GM19328 (cell line): ENCODE results near the gene C10orf90.
"Not testable (repeated sequence)": the region's sequence is repeated elsewhere in the genome, so short reads cannot be mapped to it uniquely, and the experiment has no call there.

ENCODE experiments used
- ATAC-seq: cut with Tn5 transposase; IDR thresholded peaks from one replicate; pipeline ENCODE4 v1.9.1; 2021; ENCODE audit warnings: mild to moderate bottlenecking, moderate library complexity; ENCODE audit not compliant: unreplicated experiment

The C10orf90 gene

DNA sequence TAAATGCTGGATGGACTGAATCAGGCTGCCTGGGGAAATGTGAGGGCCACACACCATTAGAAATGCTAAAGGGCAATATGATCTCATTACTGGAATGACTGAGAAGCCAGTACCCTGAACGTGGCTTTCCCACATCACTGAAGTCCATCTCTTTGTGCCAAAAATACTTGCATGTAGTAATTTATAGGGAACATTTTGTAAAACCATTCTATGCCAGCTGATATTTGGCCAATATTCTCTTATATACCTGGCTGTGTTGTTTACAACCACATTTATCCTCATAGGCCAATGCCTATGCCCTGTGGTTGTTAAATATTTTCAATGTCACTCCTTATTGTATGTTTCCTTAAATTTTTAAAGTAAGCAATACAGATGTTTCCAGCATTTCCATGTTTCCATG, 111.6 kb downstream of the C10orf90 start:
- no peak for ATAC-seq

DNA sequence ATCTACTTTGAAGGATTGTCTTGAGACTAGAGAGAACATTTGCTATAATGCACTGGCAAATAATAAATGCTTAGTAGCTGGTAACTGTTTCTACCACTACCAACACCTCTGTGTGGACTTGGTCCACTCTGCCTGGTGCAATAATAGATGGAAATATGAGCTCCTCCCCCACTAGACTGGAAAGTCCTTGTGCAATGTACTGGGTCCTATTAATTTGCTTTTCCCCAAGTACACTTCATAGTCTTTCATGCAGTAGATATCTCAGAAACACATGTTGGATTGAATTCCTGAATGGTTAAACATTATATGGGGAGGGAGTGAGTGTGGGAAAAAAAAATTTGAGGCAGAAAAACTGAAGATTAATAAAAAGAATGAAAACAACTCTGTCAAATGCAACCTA, 119.3 kb downstream of the C10orf90 start:
- ATAC-seq, result no peak

DNA sequence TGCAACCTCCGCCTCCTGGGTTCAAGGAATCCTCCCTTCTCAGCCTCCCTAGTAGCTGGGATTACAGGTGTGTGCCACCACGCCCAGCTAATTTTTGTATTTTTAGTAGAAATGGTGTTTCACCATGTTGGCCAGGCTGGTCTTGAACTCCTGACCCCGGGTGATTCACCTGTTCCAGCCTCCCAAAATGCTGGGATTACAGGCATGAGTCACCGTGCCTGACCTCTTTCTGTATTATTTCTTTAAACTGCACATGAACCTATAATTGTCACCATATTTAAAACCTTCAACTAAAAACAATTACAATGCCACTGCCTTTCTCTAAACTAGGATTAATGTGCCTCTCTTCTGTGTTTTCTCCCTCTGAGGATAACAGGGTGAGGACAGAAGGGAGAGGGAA, 119.9 kb downstream of the C10orf90 start:
- not testable (repeated sequence) for ATAC-seq

DNA sequence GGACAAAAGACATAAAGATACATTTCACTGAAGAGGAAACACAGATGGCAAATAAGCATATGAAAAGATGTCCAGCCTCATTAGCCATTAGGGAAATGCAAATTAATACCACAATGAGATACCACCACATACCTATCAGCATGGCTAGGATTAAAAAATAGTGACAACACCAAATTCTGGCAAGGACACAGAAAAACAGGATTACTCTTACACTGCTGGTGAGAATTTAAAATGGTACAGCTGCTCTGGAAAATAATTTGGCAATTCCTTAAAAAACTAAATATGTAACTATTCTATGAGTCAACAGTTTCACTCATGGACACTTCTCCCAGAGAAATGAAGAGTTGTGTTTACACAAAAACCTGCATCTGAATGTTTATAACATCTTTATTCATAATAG, 121.1 kb downstream of the C10orf90 start:
- no peak for ATAC-seq

DNA sequence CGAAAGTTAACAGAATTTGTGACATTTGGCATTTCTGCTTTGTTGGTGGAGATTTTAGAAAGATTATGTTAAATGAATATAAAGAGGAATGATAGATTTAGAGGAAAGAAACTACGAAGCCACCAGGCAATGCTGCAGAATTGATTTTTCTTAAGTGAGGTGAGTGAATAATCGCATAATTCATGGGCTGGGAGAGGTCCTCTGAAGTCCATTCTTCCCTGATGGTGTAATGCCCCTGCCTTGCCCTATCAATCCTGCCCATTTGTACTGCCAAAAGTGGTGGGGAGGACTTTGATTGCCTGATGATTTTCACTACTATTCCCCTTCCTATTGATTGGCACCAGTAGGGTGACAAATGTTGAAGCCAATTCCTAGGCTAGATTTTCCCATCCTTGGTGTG, 125.9 kb downstream of the C10orf90 start:
- no peak for ATAC-seq

DNA sequence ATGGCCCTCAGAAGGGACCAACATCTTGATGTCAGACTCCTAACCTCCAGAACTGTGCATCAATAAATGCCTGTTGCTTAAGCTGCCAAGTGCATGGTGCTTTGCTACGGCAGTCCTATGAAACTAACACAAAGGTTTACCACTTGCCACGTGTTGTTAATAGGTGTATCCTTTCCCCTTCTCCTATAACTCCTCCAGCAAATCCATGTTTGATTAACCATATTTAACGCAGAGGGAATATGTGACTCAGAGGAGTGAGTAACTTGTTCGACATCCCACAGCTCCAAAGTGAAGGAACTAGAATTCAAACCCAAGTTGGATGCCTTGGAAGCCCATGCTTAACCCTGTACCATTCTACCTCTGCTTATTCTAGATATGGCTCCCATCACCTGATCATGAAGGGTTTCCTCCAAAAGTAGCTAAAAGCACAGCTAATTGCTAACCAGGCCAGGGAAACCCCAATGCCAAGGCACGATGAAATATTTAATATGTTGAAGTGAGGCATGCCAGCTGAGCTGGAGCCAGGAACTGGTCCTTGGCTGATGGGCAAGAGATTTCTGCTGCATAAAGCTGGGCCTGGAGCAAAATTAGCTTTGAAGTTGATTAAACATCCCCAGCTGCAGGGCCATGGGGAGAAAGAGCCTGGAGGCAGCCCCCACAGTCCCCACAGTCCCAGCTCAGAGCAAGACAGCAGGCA, 131.9 kb downstream of the C10orf90 start:
- no peak for ATAC-seq

DNA sequence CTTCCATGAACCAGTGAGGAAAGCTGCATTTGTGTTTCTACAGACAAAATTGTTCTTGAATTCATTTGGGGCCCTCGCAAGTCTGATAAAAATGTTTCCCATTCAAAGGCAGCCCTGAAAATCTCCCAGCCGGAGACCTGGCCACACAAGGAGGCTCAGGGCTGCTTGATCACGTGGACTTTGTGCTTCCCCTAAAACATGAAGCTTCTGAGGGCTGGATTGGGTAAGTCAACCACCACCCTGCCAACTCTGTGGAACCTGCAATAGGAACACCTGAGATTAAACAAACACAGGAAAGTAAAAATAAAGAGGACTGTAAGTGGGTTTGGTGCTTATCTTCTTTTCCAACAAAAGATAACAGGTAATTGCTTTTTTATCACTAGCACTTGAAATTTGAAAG, 133.8 kb downstream of the C10orf90 start:
- no peak for ATAC-seq

DNA sequence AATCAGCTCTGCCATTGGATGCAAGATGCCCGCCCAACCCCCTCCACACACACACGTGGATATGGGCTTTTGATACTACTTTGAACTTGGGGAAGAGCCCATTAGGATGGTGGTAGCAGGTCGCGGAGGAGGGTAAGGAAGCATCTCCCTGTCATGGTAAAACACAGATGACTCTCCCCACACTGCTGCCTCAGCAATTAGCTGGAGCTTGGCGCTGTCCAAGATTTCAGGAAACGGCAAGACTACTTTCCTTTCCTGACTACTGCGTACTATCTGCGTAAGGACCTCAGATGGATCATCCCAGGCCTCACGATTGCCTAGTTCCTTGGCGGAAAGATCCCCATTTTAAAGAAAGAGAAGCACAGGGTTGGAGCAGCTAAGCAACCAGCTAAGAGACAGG, 134.3 kb downstream of the C10orf90 start:
- no peak for ATAC-seq

DNA sequence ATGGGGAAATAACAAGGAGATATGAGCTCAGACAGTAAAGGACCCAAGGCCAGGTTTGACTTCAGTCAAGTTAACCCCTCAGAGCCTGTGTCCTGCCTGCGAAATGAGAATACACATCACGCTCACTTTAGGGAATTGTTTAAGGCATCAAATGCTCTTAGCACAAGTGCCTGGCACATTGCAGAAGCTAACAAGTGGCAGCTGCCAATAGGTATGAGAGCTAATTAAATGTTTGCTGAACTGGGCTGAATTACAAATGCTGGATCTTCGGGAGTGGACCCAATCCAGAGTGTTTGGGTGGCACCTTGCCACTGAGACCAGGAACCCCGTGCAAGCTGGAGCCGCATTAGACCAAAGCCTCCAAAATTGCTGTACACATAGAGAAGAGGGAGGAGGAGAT, 136.8 kb downstream of the C10orf90 start:
- no peak for ATAC-seq

DNA sequence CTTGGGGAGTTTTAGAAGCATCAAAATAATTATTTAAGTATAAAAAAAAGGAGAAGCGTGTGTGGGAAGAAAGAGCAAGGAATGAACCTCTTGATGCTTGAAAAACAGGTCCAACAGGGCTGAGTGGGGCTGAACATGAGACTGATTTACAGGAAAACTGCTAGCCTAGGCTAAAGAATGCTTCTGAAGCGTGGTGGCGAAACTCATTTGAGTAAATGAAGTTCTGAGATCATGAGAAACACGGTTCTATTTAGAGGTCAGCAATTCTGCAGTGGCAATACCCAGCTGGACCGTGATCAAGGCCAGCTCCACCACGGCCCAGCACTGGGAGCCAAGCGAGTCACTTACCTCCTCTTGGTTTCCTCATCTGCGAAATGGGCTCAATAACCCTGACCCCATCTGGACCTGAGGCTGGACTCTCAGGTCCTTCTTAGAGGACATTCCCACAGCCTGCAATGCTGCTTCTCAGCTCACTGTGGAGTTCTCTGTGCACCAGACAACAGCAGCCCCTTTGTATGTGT, 142.1 kb downstream of the C10orf90 start:
- no peak for ATAC-seq

DNA sequence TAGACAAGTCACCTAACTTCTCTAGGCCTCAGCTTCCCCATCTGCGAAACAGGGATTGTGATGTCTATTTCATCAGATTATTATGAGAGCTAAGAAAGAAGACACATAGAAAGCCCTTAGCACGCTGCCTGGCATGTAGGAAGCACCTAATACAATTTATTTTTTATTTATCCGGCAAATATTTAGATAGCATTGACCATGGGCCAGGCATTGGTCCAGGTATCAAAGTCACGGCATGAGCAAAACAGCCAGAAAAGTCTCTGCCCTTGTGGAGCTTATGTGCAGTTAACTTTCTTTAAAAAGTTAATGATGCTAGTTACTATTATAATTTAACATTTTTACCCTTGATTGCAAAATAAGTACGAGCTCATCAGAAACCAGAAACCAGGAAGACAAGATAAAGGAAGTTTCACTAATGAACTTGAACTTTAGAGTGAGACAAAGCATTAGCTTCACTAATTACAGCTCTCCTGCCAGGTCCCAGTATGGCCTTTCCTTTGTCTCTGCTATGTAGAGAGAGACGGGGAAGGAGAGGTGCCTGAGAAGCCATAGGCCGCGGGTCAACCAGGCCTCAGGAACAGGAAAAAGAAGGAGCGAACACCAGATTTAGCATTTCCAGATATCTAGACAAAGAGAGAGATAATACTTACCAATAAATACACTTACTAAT, 142.7 kb downstream of the C10orf90 start:
- no peak for ATAC-seq

DNA sequence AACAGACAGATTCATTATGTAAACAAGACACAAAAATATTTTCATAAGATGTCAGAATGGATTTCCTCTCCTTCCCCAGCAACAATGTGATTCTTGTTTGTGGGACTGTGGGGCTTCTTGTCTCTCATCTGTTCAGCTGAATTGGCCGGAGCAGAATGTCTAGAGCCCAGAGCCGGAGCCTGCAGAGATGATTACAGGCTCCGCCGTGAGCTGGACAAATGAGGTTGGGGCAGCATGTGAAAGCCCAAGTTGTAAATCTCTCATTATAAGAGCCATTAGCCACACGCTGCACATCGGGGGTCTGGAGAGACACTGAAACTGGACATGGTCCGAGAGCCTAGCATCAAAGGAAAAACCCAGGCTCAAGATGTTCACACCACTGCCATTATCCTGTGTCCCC, 145.2 kb downstream of the C10orf90 start:
- no peak for ATAC-seq

DNA sequence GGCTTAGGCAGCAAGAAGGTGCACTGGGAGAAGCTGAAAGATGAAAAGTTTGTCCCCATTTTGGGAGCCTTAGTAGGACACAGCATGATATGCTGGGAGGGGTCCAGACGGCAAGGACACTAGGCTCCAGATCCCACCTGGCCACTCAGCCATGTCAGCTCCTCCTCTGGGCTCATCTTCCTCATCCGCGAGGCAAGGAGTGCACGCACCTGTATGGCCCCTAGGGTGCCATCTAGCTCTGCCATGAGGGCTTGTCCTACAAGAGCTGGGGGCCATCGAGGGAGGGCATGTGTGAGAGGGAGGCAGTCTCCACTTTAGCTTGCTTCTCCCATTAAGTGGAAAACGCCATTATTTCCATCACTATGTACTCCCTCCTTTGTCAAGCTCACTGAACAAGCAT, 146.0 kb downstream of the C10orf90 start:
- no peak for ATAC-seq

DNA sequence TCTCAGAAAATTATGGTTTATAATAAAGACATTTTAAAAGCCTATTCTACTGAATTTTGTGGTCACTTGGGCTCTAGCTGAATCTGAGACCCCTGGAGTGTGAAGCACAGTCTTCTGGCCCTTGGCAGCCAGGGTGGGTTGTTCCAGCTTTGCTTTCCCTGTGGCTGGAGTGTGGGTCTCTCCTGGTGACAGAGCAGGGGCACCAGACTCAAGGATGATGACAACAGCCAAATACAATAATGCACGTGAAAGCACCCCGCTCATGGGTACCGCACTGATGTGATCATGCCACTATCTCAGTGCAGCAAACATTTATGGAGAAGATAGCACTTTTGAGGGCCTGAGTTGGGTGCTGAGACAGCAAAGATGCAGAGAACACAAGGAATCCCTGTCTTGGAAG, 147.4 kb downstream of the C10orf90 start:
- ATAC-seq, result no peak

DNA sequence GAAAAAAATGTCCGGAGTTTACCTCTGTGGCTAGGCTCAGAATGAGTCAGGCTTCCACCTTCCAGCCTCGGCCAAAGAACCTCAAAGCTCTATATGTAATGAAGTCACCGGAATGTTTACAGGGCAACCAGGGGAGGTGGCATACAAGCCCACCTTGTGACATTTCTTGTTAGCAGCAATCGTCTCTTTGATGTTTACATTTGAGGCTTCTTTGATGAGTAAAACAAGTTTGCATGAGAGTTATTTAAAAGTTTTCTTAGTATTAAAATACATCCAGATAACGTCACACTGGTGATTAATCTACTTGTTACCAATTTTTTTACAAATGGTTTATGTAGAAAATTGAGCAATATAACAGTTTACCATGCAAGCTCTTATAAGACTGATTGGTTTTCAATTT, 149.1 kb downstream of the C10orf90 start:
- ATAC-seq, result no peak

DNA sequence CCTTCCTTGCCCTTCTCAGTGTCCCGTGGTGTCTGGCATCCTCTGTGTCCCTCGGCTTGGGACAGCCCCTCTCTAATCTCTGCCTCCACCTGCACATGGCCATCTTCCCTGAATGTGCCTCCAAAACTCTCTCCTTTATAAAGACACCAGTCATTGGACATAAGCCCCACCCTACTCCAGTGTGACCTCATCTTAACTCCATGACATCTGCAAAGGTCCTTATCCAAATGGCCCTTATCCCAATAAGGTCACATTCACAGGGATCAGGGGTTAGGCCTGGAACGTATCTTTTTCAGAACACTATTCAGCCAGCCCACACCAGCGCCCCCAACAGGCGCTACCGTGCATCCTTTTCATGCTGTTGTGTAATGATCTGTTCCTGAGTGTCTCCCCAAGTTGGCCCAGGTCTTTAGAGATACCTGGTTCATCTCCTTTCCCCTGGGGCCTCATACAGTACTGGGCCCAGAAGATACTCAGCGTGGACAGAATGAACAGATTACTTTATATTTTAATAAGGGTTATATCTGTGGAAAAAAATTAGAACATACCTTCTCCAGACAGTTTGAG, 149.7 kb downstream of the C10orf90 start:
- no peak for ATAC-seq

DNA sequence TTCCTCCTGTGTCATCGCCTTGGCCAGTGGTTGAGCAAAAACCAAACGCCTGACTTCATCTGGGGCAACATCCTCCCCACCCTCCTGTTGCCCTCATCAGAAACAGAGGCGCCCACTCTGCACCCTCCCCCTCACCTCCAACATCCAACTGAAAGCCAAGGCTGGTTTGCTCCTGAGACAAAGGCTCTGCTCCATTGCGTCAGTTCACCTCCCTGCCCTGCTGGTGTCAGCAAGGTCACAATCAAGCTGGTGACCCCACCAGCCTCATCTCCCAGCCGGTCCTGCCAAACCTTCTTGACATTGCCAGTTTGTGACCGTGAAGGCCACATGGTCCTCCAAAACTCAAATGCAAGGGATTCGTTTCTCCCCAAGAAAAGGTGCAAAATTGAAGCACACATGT, 150.5 kb downstream of the C10orf90 start:
- ATAC-seq, result no peak

DNA sequence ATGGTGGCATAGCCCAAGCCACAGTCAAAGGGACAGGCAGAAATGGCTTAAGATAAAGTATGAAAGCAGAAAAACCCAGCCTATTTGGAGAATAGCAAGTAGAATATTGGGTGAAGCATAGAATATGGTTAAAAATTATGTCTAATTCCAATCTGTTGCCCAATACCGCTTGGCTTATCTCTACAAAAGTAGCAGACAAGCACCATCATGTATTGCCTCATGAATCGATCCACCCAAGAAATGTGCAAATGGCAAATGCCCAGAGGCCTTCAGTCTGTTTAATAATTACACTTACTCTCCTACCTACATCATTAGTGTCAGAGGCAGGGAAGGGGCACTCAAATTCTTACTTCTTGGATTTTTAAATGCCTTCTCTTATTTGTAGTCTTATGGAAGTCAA, 151.3 kb downstream of the C10orf90 start:
- no peak for ATAC-seq

DNA sequence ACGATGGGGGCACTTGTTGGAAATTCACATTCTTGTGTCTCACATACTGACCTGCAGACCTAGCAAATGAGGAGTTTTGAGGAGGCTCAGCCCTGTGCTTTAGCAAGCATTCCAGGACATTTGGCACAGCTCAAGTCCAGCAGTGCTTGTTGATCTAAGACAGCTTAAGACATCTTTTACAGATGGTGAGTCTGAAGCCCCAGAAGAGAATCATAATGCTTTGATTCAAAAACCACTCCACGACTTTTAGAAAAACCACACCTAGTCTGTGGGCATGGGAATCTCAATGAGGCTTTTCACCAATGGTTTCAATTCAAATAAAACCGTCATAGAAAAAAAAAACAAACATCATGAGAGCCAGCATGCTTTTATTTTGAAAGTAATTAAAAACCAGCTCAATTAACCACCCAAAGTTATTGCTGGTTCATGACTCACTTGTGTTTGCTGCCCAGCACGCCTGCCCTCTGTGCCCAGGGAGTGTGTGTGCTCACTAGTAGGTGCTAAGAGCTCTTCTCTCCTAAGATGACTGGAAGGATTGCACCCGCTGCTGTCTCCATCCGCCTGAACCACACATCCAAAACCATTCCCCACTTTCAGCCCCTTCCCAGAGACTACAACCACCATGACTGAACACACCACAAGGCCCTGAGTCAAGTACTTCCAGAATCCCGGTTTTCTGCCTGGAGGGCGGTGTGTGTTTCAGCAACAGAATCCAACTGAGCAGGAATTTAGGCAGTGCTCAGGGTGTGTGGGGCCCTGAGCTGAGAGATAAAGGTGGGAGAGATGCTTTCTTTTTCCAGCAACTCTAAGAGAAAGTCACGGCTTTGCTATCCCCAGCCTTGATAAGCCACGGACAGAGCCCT, 152.0 kb downstream of the C10orf90 start:
- ATAC-seq, result no peak

DNA sequence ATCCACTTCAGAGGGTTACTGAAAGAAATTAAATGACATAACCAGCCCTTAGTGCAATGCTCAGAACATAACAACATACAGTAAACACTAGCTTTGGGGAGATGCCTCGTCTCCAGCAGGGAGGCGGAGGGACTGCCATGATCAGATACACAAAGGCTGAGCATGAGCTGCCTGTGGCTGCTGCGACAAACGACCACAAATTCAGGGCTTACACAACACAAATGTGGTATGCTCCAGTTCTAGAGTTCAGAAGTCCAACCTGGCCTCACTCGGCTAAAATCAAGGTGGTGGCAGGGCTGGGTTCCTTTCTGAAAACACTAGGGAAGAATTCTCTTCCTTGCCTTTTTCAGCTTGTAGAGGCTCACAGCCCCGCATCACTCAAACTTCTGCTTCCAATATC, 154.0 kb downstream of the C10orf90 start:
- ATAC-seq, result no peak

DNA sequence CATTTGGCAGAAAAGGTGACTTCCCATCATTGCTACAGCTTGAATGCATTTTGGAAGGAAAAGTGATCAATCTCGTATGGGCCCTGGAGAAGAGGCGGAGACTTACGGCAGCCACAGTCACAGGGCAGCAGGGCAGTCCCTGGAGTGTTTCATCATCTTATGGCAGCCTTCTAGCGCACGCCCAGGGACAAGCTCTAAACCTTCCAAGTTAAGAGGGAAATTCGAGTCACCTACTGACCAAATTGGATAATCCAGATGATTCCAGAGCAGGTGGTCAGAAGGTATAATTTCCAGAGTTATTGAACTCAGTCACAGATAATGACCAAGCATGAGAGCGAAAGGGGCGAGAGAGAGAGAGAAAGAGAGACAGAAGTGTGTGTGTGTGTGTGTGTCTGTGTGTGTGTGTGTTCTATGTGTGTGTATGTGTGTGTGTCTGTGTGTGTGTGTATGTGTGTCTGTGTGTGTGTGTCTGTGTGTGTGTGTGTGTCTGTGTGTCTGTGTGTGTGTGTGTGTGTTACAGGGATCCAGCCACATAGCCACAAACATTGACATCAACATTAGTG, 158.5 kb downstream of the C10orf90 start:
- ATAC-seq, result no peak
